Hematopoietic multipotent progenitor cell treated with erythropoietin and hydrocortisone succinate and interleukin-3 and kit ligand, for 15 days (in vitro differentiated cells): ENCODE results near the gene SDHC.
"Not testable (repeated sequence)": the region's sequence is repeated elsewhere in the genome, so short reads cannot be mapped to it uniquely, and the experiment has no call there.

ENCODE experiments used
- DNase-seq: peaks from one replicate; pipeline ENCODE4 v3.0.0-alpha.2; 2015; ENCODE audit warnings: low spot score

The SDHC gene

DNA sequence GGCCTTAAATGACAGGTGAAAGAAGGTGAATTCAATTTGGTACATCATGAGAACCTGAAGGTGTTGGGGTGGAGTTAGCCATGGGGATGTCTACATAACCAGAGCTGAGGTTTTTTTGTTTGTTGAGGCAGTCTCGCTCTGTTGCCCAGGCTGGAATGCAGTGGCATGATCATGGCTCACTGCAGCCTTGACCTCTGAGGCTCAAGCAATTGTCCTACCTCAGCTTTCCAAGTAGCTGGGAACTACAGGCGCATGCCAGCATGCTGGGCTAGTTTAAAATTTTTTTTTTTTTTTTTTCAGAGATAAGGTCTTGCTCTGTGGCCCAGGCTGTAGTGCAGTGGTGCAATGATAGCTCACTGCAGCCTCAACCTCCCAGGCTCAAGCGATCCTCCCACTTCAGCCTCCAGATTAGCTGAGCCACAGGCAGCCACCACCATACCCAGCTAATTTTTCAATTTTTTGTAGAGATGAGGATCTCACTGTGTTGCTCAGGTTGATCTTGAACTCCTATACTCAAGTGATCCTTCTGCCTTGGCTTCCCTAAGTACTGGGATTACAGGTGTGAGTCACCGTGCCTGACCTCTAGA lies 2.5 kb upstream of the SDHC start:
- DNase-seq, result no peak

GRCh38 chr1:161313554-161314200 lies 504 bp upstream of the SDHC start:
- DNase-seq, result no peak

- DNase-seq, result not testable (repeated sequence)
Observed at GRCh38 chr1:161315841-161316674, 1.9 kb downstream of the SDHC start.

GRCh38 chr1:161324020-161324419 lies 9.8 kb downstream of the SDHC start:
- DNase-seq, result no peak

DNA sequence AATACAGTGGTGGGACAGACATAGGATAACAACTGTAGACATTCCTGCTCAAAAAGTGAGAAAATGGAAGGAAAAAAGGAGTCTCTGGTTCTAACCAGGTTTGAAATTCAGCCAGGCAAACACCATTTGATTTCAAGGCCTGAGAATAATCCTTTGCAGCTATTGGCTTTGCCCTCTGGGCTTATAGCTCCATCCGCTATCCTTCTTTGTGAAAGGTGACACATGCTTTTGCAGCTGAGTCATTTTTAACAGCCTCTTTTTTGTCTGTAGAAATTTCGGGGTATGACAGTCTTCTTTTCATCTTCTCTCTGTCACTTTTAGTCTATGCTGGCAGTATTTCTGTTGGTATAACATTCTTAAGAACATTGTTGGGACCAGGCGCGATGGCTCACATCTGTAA lies 16.2 kb downstream of the SDHC start:
- DNase-seq, result no peak

GRCh38 chr1:161333166-161333565 lies 19.0 kb downstream of the SDHC start:
- DNase-seq, result no peak

DNA sequence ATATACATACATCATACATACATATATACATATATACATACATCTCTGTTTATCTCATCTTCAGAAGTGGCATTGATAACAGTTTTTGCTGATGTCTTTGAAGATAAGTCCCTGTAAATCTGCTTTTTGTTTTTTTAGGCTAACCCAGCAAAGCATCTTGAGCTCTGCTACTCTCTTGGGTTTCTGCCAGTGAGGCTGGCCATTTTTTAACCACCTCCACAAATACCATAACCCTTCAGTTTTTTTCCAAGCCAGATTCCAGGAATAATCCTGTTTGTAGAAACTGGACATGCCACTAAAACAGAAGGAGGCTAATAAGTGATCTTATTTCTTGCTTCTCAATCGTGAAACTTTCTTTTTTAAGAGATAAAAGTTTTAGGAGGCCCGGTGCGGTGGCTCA lies 21.6 kb downstream of the SDHC start:
- DNase-seq, result no peak

DNA sequence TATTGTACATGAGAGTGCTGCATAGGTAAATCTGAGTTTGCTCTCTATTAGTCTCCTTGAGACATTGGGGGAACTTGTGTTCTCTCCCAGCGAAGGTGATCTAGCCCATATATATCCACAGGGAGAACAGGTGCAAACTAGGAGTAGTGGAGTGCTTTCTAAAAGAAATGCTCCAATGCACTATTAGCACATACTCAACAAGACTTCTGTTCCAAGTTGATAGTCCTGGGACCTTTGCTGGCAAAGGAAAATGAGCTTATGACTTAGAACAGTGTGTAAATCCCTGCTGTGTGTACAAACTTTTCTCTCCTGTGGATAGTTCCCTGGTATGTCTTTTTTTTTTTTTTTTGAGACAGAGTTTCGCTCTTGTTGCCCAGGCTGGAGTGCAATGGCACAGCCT lies 28.0 kb downstream of the SDHC start:
- DNase-seq, result no peak

- no peak for DNase-seq
Observed at GRCh38 chr1:161342821-161343220, 28.6 kb downstream of the SDHC start.

GRCh38 chr1:161350671-161351070 lies 36.5 kb downstream of the SDHC start:
- no peak for DNase-seq

- DNase-seq, result no peak
Observed at GRCh38 chr1:161351482-161351881, 37.3 kb downstream of the SDHC start.

GRCh38 chr1:161357073-161357472 lies 42.9 kb downstream of the SDHC start:
- no peak for DNase-seq

DNA sequence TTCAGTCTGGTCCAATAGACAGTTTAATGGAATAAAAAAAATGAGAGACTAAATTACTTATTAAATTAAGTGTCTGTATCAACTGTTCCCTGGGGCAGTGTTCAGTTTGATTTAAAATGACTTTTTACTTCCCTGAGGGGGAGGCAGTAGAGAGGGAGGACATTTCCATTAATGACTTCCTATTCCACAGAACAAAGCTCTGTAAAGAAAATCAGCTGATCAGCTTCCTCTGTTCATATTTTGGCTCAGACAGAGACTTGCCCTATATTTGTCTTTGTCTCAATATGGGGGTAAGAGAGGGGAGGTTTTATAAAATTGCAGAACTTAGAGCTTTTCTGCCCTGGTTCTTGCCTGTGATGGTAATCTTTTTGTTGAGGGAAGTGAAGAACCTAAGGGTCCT lies 45.1 kb downstream of the SDHC start:
- DNase-seq, result no peak

GRCh38 chr1:161364332-161364731 lies 50.2 kb downstream of the SDHC start:
- no peak for DNase-seq

DNA sequence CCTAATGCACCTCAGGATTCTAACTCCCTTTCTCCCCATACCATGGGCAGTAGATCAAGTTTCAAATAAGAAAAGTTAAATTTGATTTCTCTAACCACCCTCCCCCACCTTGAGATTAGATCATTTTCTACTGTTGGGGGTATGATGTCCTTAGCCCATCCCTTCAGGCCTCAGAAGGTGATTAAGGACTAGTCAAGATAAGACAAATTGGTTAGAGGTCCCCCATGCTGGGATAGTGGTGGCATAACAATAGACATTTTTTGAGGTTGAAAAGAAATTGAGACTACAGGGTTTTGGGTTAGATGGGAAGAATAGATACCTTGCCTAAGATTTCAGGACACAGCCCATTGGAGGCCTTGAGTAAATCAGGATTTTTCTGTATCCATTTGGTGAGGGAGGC lies 51.0 kb downstream of the SDHC start:
- no peak for DNase-seq

DNA sequence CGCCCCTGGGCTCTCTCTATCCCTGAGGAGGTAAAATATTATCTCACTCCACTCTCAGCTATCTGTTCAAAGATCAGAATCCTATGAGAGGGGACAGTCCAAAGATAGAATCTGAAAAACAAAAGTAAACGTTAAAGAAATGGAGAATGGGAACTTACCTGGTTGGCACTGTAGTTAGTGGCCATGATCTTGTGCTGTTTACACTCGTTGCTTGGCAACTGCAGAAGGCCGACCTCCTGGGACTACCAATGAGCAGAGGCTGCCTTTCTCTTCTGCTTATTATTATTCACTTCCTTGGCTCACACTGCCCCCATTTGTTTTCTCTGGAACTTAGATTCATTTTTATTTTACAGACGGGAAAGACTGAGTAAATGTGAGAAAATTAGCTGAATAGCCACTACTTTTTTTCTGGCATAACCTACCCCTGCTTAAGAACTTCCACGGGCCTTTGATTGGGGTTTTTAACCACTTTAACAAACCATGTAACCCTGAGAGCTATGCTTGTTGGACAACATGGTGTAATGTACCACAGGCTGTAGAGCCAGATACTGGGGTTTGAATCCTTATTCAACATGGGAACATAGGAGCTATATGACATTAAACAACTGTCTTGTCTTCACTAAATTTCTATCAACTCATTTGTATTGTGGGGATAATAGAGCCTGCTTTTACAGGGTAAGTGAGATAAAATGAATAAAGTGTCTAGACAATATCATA lies 53.7 kb downstream of the SDHC start, which contains the start of gene CFAP126:
Gene CFAP126 (minus strand): TSS at position 193 of the 717 bp plus-strand sequence. CDS start 8 bp downstream, at position 185.
- DNase-seq, result no peak

DNA sequence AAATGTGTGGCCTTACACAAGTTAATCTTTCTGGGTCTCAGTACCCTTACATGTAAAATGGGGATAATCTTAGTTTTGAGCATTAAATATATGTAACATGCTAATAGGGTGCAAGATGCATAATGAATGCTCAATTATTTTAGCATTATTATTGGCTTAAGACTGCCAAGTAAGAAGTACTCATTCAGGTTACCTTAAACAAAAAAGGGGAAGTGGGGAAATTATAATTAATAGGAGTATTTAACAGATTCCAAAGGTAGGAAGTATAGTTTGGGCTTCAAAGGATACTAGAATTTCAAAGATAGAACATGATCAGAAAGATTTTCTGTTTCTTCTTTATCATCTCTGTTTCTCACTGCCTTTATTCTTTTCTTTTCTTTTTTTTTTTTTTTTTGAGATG lies 59.3 kb downstream of the SDHC start:
- no peak for DNase-seq

GRCh38 chr1:161374373-161374772 lies 60.2 kb downstream of the SDHC start:
- no peak for DNase-seq

DNA sequence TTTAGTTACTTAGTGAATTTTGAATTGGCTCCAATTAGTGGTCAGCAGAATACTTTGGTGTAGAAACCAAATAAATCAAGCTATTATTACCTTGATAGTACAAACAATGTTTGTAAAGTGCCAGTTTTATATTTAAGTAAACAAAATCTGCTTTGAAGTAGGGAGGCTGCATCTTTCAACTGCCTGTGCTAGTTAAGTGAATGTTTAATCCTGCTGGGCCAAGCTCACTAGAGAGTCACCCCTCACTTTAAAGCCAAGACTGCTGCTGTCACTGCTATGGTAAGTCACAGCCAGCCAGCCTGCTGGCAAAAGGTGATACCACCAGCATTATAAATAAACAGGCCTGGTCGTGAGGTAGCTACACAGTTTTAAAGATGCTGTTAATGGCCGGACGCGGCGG lies 63.8 kb downstream of the SDHC start:
- DNase-seq, result no peak

DNA sequence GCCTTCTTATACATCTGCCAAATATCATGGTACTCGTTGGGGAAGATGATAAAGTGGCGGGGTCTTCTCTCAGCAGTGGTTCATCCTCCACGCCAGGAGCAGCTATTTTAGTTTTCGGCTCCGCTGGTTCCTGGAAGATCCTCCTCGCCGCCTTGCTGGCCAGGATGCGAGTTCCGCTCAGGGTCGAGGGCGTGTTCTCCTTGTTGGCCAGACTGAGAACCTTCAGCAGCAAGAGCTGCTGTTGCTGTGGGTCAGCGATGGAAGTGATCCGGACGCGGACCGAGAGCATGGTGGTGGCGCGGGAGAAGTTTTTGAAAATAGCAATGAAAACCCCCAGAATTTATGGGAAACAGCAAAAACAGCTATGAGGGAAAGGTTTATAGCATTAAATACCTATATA lies 64.9 kb downstream of the SDHC start:
- DNase-seq, result no peak

DNA sequence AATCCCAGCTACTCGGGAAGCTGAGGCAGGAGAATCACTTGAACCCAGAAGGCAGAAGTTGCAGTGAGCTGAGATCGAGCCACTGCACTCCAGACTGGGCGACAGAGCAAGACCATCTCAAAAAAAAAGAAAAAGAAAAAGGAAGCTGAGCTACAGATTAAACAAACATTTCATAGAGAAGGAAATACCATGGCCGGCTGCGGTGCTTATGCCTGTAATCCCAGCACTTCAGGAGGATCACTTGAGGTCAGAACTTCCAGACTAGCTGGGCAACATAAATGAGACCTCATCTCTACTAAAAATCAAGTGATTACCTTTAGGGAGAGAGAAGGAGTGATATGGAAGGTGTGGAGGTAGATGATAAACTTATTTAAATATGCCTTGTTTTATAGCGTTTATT lies 67.5 kb downstream of the SDHC start:
- DNase-seq, result no peak

DNA sequence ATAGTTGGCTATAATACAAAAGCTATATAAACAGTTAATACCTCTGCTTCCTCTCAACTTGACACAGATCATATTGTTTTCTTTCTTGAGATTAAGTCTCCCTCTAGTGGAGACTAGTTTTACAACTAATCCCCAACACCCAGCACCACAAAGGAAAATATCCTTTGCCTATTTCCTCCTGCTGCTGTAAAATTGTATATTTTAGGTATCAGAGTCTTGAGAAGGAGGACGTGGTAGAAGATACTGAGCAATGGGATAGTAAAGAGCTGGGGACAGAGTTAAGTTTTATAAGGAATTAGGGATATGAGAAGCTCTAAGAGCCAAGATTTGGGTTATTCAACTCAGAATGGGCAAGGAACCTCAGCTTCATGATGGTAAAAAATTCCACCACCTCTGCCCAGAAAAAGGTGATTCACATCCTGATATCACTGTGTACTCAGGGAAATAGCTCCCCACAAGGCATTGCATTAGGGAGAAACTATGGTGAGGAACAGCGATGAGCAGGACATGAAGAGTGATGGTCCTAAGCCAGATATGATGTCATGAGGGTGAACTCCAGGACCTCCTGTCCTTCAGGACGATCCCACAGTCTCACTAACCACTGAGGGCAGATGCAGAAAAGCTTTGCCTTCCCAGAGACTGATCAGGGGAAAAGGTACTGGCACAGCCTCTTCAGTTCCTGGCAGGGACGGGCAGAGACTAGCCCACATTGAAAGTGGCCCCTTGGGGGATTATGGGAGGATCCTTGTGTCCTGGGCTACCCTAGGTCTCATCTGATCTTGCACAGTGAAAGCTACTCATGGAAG lies 68.2 kb downstream of the SDHC start:
- peak; percentile 77 for DNase-seq
